SIG-M5 treated with dmso at 0.1 percent for 504 hours (cell line): ENCODE results near the gene SPDYE3.
"Not testable (repeated sequence)": the region's sequence is repeated elsewhere in the genome, so short reads cannot be mapped to it uniquely, and the experiment has no call there.

Experiments
- DNase-seq: peaks from one replicate; lab custom pipeline; 2025; ENCODE audit not compliant: unreplicated experiment; lab: John Stamatoyannopoulos, UW

The SPDYE3 gene

DNA sequence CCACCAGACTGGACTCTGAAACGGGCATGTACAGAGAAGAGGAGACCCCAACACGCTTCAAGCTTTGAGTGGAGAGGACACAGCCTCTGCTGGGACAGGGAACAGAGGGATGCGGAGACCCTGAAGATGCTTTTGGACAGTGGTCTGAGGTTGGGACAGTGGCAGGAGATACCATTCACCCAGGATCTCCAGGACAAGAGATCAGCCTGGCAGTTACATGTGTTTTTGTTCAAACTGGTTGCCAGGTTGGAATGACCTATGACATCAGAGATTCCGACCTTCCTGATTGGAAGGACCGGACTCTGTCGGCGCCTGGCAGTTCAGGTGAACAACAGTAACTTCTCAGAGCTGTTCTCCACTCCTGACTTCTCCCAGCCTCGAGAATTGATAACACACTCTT is at the start of gene SPDYE3:
TSS of gene SPDYE3 (plus strand) at position 301 of the 400 bp plus-strand sequence. CDS start 184 bp downstream, outside the sequence.
- not testable (repeated sequence) for DNase-seq

GRCh38 chr7:100259984-100260383 is 47.5 kb upstream of the SPDYE3 start:
- DNase-seq: not testable (repeated sequence)

DNA sequence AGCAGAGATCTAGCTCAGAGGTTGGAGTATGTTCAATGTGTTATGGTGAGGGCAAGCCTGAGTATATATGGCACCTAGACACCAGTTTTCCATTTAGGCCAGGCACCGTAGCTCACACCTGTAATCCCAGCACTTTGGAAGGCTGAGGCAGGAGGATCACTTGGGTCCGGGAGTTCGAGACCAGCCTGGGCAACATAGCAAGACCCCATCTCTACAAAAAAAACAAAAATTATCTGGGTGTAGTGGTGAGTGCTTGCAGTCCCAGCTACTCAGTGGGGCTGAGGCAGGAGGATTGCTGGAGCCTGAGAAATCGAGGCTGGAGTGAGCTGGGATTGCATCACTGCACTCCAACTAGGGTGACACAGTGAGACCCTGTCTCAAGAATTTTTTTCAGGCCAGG is 44.6 kb upstream of the SPDYE3 start:
- DNase-seq: not testable (repeated sequence)

- not testable (repeated sequence) for DNase-seq
Observed at GRCh38 chr7:100264223-100264622, 43.3 kb upstream of the SPDYE3 start.

- not testable (repeated sequence) for DNase-seq
Observed at GRCh38 chr7:100264669-100265165, 42.8 kb upstream of the SPDYE3 start.

GRCh38 chr7:100265851-100266250 is 41.7 kb upstream of the SPDYE3 start:
- not testable (repeated sequence) for DNase-seq

DNA sequence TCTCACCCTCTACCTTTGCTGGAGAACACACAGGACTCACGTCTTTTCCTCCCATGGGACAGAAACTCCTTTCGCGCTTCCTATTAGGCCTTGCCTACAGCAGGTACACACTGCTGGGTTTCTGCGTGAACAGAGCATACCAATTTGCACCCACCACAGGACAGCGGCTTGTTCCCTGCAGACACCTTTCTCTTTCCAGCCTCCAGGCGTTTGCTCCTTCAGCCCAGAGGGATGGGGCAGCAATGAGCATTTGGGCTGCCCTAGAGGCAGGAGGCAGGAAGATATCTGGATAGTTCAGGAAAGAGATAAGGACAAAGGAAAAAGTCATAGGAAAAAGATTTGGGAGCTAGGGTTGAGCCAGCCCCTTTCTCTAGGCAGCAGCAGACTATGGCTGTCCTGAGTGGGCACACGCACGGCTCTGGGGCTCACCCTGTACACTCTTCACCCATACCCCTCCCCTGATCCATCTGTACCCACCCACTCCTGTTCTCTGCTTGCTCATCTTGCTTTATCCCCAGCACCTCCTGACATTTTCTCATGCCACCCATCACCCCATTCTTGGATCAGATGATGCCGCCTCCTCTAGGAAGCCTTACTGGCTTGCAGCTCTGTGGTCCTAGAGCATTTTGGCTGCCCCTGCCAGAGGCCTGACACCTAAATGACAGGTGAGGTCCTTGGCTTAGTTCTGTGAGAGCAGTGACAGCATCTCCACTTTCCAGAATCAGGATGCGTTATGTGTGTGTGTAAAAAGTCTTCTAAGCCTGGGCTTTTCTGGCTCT is 40.7 kb upstream of the SPDYE3 start:
- no peak for DNase-seq

GRCh38 chr7:100267648-100268047 is 39.9 kb upstream of the SPDYE3 start:
- no peak for DNase-seq

- not testable (repeated sequence) for DNase-seq
Observed at GRCh38 chr7:100268882-100269281, 38.6 kb upstream of the SPDYE3 start.

DNA sequence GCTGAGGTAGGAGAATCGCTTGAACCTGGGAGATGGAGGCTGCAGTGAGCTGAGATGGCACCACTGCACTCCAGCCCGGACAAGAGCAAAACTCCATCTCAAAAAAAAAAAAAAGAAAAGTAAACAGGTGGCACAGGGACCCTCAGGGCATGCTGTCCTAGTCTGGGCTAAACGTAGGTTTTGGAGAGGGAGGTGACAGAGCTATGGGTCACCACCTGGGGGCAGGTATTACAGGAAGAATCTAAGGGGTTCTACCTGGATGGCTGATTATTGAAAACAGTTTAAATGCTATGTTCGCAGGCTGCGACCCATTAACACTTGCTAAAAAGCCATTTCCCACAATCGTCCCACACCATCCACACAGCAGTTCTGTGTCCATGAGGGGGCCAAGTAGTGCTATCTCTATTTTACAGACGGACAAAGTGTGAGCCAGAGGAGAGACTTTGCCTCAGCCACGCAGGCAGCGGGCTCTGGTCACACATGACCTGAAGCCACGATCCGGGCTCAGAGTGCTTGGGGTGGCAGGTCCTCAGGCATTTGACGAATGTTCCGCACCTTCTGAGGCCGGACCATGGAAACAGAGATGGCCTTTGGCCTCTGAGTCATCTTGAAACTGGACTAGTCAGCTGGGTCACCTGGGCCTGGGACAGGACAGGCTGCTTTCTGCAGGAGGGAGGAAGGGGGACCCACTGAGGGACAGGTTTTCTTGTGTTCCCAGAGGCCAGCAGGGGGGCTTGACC is 38.0 kb upstream of the SPDYE3 start:
- DNase-seq: peak; percentile 22

DNA sequence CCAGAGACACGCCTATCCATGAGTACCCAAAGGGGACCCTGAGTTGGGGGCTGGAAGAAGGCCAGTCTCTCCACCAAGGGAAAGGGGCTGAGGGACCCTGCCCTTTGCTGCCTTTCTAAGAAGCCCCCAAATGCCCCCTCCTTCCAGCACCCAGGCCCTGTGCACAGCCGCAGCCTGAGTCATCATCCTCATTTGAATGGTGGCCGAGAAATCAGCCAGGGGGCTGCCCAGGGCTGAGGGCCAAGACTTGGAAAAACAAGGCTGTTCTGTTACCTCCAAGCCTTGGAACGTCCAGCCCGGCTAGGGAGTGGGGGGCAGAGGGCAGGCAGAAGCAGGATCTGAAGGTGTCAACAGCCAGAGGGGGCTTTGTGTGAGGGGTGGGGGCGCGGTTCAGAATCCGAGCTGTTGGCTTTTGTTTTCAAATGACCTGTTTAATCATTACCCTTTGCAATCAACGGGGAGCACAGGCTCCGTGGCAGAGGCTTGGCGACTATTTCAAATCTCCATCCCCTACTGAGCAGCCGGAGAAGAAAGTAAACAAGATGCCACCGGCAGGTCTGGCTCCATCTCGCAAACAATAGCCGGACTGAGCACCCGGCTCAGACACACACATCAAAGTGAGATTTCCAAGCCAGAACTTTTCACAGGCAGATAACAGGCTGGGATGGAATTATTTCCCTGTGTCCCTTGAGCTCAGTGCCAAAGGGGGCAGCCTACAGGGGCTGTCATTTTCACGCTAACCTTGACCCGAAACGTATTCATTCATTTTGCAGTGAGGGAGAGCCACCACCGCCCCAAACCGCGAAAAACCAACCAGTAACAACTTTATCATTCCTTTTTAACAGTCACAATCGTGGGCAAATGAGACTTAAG is 37.2 kb upstream of the SPDYE3 start:
- DNase-seq: not testable (repeated sequence)

- DNase-seq: not testable (repeated sequence)
Observed at GRCh38 chr7:100270941-100271593, 36.4 kb upstream of the SPDYE3 start.

DNA sequence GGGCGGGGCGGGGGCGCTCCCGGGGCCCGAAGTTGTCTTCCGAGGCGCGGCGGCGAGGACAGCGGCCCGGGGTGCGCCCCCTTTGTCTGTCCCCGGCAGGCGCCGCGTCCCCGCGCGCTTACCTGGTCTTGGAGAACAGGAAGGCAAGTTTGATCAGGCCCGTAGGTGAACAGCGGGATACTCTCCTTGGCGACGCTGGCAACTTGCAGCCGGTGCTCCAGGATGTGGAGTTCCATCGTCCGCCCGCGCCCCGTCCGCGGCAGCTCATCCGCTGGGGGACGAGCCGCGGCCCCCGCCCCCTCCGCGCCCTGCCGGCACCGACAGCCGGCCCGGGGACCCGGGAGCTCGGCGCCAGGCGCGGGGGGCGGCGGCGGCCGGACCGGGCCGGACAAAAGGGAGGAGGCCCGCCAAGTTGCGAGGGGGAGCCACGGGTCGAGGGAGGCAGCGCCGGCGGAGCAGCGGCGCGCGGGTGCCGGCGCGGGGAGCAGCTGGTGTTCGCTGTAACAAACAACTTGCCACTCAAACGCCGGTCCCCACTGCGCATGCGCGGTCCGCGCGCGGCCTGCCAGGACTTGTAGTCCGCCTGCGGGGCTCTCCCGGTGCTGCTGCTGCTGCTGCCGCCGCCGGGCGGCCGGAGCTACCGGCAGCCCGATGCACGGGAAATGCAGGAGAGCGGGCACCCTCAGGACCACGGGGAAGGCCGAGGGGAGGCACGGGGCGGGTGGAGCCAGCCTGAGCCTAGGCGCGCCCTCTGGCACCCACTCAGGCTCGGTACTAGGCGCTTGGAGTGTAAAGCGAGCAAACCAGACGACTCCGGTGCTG is 35.6 kb upstream of the SPDYE3 start:
- peak; percentile 86 for DNase-seq

DNA sequence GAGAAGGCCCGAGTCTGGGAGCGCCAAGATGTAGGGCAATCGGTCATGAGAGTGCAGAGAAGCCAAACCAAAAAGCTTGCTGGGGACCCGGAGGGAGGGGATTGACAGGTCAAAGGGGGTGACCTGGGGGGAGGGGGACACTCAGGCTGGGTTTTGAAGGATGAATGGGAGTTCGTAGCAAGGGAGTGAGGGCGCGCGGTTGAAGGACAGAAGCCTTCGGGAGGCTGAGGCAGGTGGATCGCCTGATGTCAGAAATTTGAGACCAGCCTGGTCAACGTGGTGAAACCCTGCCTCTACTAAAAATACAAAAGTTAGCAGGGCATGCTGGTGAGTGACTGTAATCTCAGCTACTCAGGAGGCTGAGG is 35.0 kb upstream of the SPDYE3 start:
- not testable (repeated sequence) for DNase-seq

DNA sequence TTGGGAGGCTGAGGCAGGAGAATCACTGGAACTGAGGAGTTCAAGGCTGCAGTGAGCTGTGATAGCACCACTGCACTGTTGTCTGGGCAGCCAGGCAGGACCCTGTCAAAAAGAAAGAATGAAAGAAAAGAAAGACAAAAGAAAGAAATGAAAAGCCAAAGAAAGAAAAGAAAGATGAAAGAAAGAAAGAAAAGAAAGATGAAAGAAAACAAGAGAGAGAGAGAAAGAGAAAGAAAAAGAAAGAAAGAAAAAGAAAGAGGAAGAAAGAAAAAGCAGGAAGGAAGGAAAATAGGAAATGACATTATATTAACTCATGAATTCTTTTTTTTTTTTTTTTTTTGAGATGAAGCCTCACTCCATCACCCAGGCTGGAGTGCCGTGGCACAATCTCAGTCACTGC is 32.4 kb upstream of the SPDYE3 start:
- DNase-seq: no peak

- not testable (repeated sequence) for DNase-seq
Observed at GRCh38 chr7:100276126-100276525, 31.4 kb upstream of the SPDYE3 start.

DNA sequence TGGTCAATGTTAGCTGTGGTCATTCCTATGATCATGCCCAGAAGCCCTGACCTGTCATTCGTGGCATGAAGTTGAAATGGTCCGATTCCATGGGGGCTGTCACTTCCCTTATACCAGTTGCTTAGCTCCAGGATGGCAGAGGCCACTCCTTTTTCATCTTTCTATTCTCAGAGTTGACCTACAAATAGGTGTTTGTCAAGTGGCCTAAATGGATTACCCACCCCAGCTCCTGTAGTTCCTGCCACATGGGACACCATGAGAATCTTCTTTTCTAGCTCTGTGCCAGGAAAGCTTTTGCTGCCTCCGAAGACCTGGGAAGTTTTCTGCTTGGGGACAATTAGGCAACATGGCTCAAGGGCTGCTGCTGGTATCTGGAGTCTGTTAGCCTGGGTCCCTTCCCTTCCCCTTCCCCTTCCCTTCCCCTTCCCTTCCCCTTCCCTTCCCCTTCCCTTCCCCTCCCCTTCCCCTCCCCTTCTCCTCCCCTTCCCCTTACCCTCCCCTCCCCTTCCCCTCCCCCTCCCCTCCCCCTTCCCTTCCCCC is 25.4 kb upstream of the SPDYE3 start:
- not testable (repeated sequence) for DNase-seq

- not testable (repeated sequence) for DNase-seq
Observed at GRCh38 chr7:100283147-100283546, 24.4 kb upstream of the SPDYE3 start.

GRCh38 chr7:100287191-100287969 is 20.1 kb upstream of the SPDYE3 start:
- DNase-seq: not testable (repeated sequence)
